Motor neuron (in vitro differentiated cells): ENCODE data around the gene P2RY11. TPM values are rescaled to one million over a fixed set of nuclear protein-coding genes. Genes with fewer than 3 reads are reported as not detected.

Experiments
- ATAC-seq, 8 experiments: fragments of 200-7000 bp; cut with Tn5 transposase; replicated peaks in 6 of 8; 2 replicates each; pipeline ENCODE4 v1.8.0; 2021; ENCODE audit warnings: mild to moderate bottlenecking in 8 of 8, moderate library complexity in 8 of 8
- H3K27ac ChIP-seq, 2 donors: fragments of 250-450 bp; sonication (Bioruptor Pico); 2 replicates each; pipeline ENCODE4 v1.9.0; 2021; ENCODE audit warnings: antibody characterized with exemption in 2 of 2, mild to moderate bottlenecking in 2 of 2, moderate library complexity in 1 of 2
- H3K4me1 ChIP-seq, 2 donors: fragments of 250-450 bp; sonication (Bioruptor Pico); replicated peaks in 1 of 2; 2 replicates each; pipeline ENCODE4 v1.6.1; 2021; ENCODE audit warnings: antibody characterized with exemption in 2 of 2, mild to moderate bottlenecking in 2 of 2, moderate library complexity in 1 of 2
- H3K4me3 ChIP-seq, 5 donors: fragments of 250-450 bp; sonication (Bioruptor Pico); 2 replicates each; pipeline ENCODE4 v1.9.0; 2021; ENCODE audit warnings: antibody characterized with exemption in 5 of 5, mild to moderate bottlenecking in 5 of 5, moderate library complexity in 4 of 5
- WGBS, 10 experiments: fragments of 450-650 bp; shearing (Covaris generic); methylation state at CpG; one replicate each; pipeline ENCODE4 v1.0.0; 2022; 5-methylcytosine and 5-hydroxymethylcytosine counted together
- in situ Hi-C, 9 experiments: fragments of 400-800 bp; cut with MboI; loops; one replicate each; pipeline ENCODE4 v1.15.0; 2021; ENCODE audit warnings: low sequenced_read_pairs in 9 of 9, low pct_unique_long_range_greater_than_20kb in 2 of 9; ENCODE audit not compliant: unreplicated experiment in 9 of 9
- total RNA-seq, 8 experiments: library from RNA; unstranded; fragments of 300-600 nt; gene quantifications; 2 replicates each; pipeline versions ENCODE4 v1.2.3 to v1.2.4, GENCODE V29; 2022

P2RY11 gene
- total RNA-seq, 8 experiments from 2014 or later: 2.1 to 12.2 (median 4.9) TPM

DNA sequence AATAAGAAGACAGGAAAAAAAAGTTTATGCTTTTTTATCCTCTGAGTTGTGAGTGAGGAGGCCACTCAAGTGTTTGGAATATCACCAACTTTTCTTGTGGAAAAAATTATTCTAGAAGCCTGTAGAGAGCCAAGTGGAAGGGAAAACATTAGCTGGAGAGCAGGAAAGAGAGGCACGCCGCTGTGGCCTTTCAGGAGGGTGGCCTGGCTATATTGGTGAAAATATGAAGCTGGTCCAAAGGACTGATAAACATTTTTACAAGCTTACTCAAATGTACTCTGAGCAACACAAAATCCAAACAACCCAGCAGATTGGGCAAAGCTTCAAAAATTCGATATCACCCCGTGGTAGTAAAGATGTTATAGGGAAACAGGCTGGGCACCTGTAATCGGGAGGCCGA is 10.6 kb downstream of the P2RY11 start:
- Histone ChIP-seq H3K27ac (no peak overlapping the region), H3K4me3 (no peak overlapping the region), H3K4me1 (peaks cover 6% of the 10 kb centered on the region in 2 donors)
- no peak for ATAC-seq
- in situ Hi-C loops: no loop called here
- 27 to 100% (median 84%) methylated on average over 1 to 6 of the region's 6 CpGs; no CpG with 5 or more reads in 1 of the 10 experiments for WGBS, 10 experiments

DNA sequence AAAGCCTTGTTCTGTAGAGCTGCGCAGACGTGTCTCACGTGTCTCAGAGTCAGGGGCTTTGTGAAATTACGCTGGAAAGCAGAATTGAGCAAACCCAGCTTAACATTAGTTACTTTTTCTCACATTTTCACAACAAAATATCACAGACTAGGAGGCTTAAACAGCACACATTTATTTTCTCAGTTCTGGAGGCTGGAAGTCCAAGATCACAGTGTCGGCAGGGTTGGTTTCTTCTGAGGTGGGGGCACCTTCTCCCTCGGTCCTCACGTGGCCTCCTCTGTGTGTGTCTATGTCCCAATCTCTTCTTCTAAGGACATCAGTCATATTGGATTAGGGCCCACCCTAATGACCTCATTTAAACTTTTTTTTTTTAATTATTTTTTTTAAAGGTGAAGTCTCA is 12.9 kb downstream of the P2RY11 start:
- in situ Hi-C loops: no loop called here
- 75 to 100% (median 100%) methylated on average over 1 to 7 of the region's 7 CpGs; no CpG with 5 or more reads in 3 of the 10 experiments for WGBS, 10 experiments
- no peak for ATAC-seq

DNA sequence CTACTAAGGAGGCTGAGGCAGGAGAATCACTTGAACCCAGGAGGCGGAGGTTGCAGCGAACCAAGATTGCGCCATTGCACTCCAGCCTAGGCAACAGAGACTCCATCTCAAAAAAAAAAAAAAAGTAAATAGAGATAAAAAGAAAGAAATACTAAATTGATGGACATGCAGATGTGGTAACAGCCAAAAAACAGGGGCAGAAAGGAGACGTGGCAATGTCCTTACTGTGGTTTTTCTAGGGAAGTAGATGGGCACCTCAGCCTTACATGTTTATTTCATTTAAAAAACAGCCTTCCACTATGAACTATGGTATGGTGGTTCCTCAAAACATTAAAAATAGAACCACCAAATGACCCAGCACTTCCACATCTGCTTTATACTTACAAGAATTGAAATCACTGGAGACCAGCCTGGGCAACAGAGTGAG is 14.7 kb downstream of the P2RY11 start:
- 92 to 100% (median 100%) methylated on average over 1 to 4 of the region's 4 CpGs; no CpG with 5 or more reads in 3 of the 10 experiments for WGBS, 10 experiments
- Histone ChIP-seq H3K4me3 (no peak overlapping the region), H3K4me1 (no peaks in the 10 kb centered on the region), H3K27ac (no peak overlapping the region)
- ATAC-seq: no peak
- in situ Hi-C loops: no loop called here

More for the DNA sequence above, 12.9 kb downstream of the P2RY11 start:
- Histone ChIP-seq H3K4me1 (no peaks in the 10 kb centered on the region), H3K27ac (no peak overlapping the region), H3K4me3 (no peak overlapping the region)

DNA sequence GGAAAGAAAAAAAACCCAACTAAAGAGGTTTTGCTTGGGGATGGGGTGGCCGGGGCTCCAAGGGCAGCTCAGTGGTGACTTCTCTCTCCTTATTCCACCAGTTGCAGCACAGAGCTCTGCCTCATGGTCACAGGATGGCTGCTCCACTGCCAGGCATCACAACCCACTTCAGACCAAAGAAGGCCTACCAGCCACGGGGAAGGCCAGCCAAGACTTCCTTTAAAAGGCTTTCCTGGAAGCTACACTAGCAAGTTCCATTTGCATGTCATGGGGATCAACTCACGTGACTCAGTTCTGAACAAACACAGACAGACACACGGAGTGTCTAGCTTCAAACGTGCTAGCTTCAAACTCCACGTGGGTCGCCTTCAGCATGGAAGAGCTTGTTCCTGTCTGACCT is 21.4 kb downstream of the P2RY11 start:
- H3K4me1 ChIP-seq: no peaks in the 10 kb centered on the region
- in situ Hi-C loops: no loop called here
- no peak overlapping the region for H3K4me3 ChIP-seq
- peak in 1 of 8 experiments; percentile 35 for ATAC-seq
- 62 to 100% (median 97%) methylated on average over 1 to 7 of the region's 7 CpGs; no CpG with 5 or more reads in 2 of the 10 experiments for WGBS, 10 experiments
- no peak overlapping the region for H3K27ac ChIP-seq

DNA sequence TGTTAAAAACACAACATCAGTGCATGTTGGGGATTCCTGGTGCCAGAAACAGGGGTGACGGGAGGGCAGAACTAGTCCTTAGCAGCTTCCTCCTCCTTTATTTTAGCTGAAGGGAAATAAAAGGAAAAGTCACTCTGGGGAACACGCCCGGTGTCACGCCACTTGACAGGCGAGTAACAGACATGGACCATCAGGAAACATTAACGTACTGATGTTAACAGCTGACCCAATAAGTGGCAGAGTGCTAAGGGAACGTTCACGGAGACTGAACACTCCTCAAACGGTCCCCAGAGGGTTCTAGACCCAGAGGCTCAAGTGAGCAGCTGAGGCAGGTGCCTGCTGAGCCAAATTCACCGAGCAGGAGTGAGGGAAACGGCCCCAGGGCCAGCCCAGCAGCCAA is 22.1 kb downstream of the P2RY11 start:
- ATAC-seq: no peak
- Histone ChIP-seq H3K4me1 (no peaks in the 10 kb centered on the region), H3K27ac (no peak overlapping the region), H3K4me3 (no peak overlapping the region)
- in situ Hi-C loops: no loop called here
- WGBS, 10 experiments: 33 to 100% (median 96%) methylated on average over 1 to 8 of the region's 11 CpGs; no CpG with 5 or more reads in 1 of the 10 experiments

DNA sequence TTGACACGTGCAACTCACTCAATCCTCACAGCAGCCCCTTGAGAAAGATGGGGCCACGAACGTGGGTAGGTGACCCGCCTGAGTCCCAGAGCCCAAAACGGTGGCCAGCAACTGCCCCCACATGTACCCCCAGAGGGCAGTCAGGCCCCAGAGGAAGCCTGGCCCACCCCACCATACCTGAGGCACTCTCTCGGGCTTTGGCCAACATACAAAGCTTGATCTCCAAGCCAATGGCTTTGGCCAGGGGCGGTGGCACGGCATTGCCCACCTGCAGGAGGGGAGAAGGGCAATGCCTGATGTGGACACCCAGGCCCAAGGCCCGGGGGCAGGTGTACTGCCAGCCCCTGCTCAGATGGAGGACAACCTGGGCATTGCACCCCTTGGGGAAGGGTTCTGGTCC is 22.5 kb downstream of the P2RY11 start:
- Histone ChIP-seq H3K27ac (no peak overlapping the region), H3K4me3 (no peak overlapping the region), H3K4me1 (no peaks in the 10 kb centered on the region)
- in situ Hi-C loops: no loop called here
- 100% methylated on average over 1 of the region's 9 CpGs; no CpG with 5 or more reads in 9 of the 10 experiments for WGBS, 10 experiments
- ATAC-seq: no peak

DNA sequence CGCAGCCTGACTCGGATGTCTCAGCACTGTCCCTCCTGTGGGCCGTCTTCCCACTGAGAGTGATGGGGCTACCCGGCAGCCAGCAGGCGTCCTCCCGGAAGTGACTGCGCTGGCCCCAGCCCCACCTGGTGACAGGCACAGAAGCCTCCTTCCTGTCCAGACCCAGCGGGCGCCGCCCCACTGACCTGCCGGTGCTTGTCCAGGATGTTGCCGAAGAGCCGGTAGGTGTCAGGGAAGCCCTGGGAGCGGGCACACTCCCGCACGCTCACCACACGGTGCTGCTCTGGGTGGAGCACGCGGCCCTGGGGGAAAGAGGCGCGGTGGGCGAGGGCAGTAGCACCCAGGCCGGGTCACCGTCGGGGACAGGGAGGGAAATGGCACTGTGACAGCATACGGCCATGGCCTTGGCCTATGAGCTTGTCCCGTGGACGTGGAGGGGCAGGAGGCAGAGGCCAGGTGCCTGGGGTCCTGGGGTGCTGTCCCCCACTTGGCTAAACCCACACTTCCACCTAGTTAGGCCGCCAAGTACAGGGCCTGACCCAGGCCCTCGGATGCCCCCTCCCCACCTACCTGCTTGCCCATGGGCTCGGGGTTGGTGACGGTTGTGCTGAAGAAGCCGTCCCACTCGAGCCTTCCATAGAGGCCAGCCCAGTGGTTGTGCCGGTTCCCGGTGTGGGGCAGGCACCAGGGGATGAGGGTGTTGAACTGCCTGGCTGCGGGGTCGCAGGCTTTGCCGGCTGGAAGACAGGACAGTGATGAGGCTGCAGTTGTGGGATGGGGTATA is 24.2 kb downstream of the P2RY11 start:
- in situ Hi-C loops: no loop called here
- peak in 4 of 8 experiments; percentile 8 to 23 (median 21) for ATAC-seq
- Histone ChIP-seq H3K27ac (no peak overlapping the region), H3K4me1 (no peaks in the 10 kb centered on the region), H3K4me3 (no peak overlapping the region)
- WGBS, 10 experiments: 67 to 100% (median 96%) methylated on average over 1 to 9 of the region's 39 CpGs; no CpG with 5 or more reads in 5 of the 10 experiments

DNA sequence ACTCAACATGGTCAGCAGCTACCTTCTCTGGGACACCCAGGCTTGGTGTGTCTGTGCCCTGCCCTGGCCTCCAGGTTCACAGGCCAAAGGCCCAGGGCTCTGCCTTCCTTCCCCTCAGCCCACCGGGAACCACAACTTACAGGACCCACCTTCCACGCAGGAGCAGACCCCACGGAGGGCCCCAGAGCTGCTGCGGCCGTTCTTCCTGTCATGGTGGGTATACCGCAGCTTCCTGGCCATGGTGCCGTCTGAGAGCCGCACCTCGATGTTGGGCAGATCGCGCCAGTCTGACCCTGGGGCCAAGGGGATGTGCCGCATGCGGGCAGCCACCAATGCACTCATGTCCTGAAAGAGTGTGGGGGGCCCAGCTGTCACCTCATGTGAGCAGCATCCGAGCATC is 25.4 kb downstream of the P2RY11 start:
- H3K4me1 ChIP-seq: no peaks in the 10 kb centered on the region
- no peak overlapping the region for H3K27ac ChIP-seq
- ATAC-seq: no peak
- in situ Hi-C loops: no loop called here
- 94 to 100% (median 96%) methylated on average over 1 to 9 of the region's 14 CpGs; no CpG with 5 or more reads in 7 of the 10 experiments for WGBS, 10 experiments
- no peak overlapping the region for H3K4me3 ChIP-seq

DNA sequence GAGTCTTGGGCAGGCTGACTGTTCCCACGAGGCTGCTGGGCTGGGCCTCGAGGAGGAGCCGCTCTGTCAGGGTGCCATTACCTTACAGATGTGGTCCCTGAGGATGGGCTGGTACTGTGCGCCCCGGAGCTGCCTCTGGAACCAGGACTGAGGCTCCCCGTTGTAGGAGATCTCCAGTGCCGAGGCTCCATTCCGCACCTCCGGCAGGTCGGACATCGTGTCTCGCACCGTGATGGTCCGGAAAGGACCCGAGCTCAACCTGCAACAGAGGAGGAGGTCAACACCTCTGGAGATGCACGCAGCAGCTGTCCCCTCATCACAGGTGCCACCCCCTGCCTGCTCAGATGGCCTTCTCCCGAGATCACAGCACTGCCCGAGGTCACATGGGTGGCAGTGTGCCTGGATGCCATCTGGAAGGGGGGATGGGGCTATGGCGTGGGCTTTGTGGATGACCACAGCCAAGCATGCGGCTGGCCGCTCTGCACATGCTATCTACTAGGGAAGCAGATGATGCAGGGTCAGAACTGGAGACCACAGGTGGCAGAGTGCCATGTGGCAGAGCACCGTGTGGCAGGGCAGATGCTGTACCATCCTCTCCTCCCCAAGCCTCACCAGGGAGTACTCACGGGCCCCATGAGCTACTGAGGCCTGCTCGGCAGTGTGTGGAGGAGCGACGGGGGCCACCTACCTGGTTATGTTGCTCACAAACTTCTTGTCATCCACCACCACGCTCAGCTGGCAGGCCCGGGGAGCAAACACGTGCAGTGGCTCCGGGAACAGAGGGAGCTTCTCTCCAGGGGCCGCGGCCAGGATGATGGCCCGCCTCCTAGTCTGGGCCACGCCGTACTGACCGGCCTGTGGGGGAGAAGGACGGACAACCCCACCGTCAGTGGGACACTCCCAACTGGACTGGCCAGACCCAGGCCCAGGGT is 26.5 kb downstream of the P2RY11 start:
- Histone ChIP-seq H3K27ac (no peak overlapping the region), H3K4me1 (no peaks in the 10 kb centered on the region), H3K4me3 (no peak overlapping the region)
- 29 to 100% (median 99%) methylated on average over 1 to 10 of the region's 38 CpGs; no CpG with 5 or more reads in 4 of the 10 experiments for WGBS, 10 experiments
- ATAC-seq: peak in 1 of 8 experiments; percentile 7
- in situ Hi-C loops: no loop called here

DNA sequence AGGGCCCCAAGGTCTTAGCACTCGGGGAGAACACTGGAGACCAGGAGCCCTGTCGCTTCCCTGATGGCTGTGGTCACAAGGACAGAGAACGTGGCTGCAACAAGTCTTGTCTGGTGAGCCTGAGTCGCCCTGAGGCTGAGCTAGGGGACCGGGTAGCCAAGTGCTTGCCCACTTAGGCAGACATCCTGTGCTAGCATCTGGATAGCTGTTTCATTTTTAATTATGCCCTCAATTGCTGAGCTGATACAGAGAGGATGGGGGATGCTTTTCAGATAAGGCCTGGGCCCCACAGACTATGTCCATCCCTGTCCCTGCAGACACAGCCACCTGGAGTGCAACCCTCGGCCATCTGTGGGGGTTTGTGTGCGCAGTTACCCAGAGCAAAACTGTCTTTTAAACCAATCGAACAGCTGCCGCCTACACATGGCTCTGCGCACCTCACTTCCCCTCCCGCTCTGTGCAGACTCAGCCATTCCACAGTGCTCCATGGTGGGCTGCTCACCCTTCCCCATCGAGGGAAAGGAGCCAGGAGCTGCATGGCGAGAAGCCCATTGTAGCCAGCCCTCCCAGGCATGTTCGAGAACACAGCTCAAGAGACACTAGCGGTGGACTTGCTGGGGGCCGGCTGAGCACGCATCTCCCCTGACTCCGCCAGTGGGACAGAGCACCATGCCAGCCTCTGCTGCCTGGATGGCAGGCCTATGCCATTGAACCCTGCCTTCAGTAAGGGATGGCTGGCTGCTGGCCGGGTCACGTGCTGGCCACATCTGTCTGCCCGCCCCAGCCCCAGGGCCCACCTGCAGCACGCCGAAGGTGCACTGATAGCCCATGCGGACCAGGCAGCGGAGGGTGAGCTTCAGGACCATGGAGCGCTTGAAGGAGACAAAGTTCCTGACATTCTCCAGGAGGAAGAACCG is 27.6 kb downstream of the P2RY11 start:
- 92 to 100% (median 98%) methylated on average over 1 to 4 of the region's 27 CpGs; no CpG with 5 or more reads in 2 of the 10 experiments for WGBS, 10 experiments
- H3K4me1 ChIP-seq: no peaks in the 10 kb centered on the region
- peak in 1 of 8 experiments; percentile 5 for ATAC-seq
- in situ Hi-C loops: no loop called here
- no peak overlapping the region for H3K4me3 ChIP-seq
- H3K27ac ChIP-seq: no peak overlapping the region

DNA sequence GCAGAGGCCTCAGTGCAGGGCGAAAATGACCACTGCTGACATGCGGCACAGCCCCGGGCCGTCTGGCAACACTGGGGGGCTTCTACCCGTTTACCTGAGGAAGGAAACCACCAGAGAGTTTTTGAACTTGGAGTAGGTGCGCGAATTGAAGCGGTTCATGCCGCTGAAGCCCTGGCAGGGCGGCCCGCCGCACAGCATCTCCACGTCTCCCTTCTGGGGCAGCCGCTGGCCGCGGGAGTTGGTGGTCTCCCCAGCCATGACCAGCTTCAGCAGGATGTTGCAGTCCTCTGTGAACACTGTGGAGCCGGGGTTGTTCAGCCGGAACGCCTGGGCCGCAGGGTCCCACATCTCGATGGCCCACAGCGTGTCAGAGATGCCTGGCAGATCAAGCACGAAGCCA is 28.5 kb downstream of the P2RY11 start:
- Histone ChIP-seq H3K4me3 (no peak overlapping the region), H3K27ac (no peak overlapping the region), H3K4me1 (no peaks in the 10 kb centered on the region)
- in situ Hi-C loops: no loop called here
- WGBS, 10 experiments: 60 to 100% (median 80%) methylated on average over 1 to 4 of the region's 23 CpGs; no CpG with 5 or more reads in 6 of the 10 experiments
- ATAC-seq: no peak

DNA sequence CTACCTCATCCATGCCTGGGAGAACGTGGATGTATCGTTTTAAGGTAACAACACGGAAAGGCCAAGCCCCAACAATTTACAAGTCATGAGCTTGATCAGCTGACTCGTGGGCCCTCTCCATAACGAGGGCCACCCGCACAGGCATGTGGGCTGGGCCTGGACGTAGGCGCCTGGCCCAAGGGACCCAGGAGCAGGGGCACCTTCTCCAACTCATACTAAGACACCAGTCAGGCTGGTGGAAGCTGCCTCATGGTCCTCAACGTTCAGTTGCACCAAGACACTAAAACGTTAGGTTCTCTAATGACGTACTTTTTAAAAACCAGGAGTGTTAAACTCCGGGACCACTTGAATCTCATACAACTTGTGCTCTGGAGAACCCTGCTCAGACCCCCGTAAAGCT is 30.0 kb downstream of the P2RY11 start:
- in situ Hi-C loops: no loop called here
- 77 to 90% (median 86%) methylated on average over 1 to 11 of the region's 13 CpGs; no CpG with 5 or more reads in 4 of the 10 experiments for WGBS, 10 experiments
- Histone ChIP-seq H3K4me1 (no peaks in the 10 kb centered on the region), H3K27ac (no peak overlapping the region), H3K4me3 (no peak overlapping the region)
- no peak for ATAC-seq
